ENCODE data around the gene EIF3CL.
"Not testable (repeated sequence)": the region's sequence is repeated elsewhere in the genome, so short reads cannot be mapped to it uniquely, and the experiment has no call there.

Gene EIF3CL

DNA sequence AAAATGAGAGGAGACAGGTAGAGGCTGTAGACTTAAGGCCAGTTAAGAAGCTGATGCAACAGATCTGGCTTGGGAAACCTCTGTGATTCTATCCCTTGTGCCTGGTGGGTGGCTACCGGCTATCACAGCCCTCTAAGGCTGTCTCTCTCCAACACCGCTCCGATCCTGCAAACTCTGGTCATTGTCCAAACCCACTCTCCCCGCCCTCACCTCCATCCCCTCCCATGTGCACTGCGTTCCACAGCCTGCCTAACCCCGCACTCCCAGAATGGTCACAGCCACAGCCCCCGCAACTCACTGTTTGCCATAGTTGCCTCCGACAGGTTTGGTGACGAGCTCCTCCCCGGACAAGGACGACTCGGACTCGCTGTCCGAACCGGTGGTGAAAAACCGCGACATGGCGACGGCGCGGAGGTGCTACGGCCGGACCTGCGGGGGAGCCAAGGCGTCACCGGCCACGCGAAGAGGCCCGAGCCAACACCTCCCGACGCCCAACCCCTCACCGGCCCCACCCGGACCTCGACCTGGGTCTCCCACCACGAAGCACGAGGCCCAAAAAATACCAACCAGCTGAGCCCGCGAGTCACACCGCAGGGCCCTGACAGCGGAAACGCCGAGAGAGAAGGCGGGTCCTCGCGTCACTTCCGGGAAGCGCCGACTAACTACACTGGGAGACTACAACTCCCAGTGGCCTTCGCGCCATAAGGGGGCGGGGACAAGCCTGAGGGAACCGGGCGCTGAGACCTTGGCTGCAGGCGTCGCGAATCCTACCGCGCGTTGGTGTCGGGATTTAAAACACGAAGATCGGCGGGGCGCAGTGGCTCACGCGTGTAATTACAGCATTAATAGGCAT, at the start of gene EIF3CL:
Gene EIF3CL, minus strand, starts transcription at position 622 of the 853 bp plus-strand sequence. Its CDS starts 223 bp downstream, at position 399.
- DNase-seq (ENCODE audit: low read depth in 2 of 2), result not testable (repeated sequence)

GRCh38 chr16:28447081-28447480, 43.4 kb upstream of the EIF3CL start:
- DNase-seq (ENCODE audit: low read depth in 2 of 2), result not testable (repeated sequence)

- DNase-seq (ENCODE audit: low read depth in 2 of 2), result not testable (repeated sequence)
These were observed 42.7 kb upstream of the EIF3CL start for GRCh38 chr16:28446388-28446787.

GRCh38 chr16:28443943-28444342, 40.3 kb upstream of the EIF3CL start:
- not testable (repeated sequence) for DNase-seq (ENCODE audit: low read depth in 2 of 2)

DNA sequence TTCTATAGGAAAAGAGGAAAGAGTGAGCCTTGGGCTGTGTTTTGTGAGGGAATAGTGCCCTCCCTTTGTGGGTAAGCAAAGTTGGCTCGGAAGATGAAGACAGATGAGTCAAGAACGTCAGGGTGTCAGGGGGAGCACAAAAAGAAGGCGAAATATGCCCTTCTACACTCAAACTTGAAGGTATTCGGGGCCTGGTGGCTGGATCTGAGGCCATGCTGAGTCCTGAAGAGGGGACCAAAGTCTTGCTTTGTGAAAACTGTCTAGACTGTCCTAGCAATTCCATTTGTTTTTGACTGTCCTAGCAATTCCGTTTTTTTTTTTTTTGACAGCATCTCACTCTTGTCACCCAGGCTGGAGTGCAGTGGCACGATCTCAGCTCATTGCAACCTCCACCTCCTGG, 35.3 kb upstream of the EIF3CL start:
- DNase-seq (ENCODE audit: low read depth in 2 of 2), result not testable (repeated sequence)

DNA sequence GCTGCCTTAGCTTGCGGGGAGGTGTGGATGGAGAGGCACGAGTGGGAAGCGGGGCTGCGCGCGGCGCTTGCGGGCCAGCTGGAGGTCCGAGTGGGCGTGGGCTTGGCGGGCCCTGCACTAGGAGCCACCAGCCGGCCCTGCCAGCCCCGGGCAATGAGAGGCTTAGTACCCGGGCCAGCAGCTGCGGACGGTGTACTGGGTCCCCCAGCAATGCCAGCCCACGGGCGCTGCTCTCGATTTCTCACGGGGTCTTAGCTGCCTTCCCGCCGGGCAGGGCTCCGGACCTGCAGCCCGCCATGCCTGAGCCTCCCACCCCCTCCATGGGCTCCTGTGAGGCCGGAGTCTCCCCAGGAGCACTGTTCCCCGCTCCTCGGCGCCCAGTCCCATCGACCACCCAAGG, 31.7 kb upstream of the EIF3CL start:
- not testable (repeated sequence) for DNase-seq (ENCODE audit: low read depth in 2 of 2)

DNA sequence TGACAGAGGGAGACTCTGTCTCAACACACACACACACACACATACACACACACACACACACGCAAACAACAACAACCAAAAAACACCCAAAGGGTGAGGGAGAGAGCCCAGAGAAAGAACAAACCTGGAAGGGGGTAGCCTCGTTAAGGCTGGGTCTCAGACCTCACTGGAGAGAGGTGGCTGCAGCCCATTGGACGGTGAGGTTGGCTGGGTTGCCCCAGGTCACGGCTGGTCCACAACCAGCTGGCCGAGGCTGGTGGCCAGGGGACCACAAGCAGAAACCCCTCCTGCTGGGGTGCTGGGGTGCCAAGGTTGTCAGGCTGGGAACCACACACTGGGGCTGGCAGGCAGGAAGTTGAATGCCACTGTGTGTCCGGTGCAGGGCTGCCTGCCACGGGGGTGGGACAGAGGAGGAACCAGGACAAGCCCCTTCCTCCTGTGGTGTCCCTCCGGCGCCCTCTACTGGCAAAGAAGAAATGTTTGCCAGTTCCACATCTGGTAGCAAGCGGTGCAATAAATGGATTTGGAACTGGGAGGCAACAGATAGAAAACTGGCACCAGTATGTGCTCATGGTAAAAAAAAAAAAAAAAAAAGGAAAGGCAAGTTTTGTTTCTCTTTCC, 22.5 kb upstream of the EIF3CL start:
- not testable (repeated sequence) for DNase-seq (ENCODE audit: low read depth in 2 of 2)

DNA sequence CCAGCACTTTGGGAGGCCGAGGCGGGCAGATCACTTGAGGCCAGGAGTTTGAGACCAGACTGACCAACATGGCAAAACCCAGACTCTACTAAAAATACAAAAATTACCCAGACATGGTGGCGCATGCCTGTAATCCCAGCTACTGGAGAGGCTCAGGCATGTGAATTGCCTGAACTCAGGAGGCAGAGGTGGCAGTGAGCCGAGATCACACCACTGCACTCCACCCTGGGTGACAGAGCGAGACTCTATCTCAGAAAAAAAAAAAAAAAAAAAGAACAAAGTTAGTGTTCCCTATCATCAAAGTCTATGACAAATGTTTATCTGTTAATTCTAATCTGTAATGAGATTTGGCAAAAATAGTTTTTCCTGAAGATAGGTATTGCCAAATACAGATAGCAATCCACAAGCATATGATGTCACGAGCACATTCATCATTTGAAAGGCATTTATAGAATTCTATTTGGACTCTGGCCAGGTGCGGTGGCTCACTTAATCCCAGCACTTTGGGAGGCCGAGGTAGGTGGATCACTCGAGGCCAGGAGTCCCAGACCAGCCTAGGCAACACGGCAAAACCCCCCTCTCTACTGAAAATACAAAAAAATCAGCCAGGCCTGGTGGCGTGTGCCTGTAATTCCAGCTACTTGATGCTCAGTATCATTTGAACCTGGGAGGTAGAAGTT, 17.6 kb upstream of the EIF3CL start:
- DNase-seq (ENCODE audit: low read depth in 2 of 2), result not testable (repeated sequence)

- DNase-seq (ENCODE audit: low read depth in 2 of 2), result not testable (repeated sequence)
These were observed 13.4 kb upstream of the EIF3CL start for GRCh38 chr16:28417033-28417432.

DNA sequence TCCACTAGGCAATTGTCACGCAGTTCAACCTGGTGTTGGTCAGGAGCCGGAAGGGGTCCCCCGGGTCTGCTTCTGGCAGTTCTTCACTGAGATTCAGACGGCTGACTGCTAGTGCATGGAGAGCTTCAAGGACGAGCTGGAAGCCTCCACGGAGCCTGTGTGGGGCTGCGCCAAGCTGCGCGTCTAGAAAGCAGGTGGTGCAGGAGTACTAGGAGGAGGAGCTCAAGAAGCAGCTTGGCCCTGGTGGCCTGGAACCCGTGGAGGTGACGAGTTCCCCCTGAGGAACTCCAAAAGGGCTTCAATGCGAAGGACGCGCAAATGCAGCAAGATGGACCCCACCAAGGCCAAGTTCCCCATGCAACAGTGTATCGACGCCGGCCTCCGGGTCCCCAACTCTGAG, 10.9 kb upstream of the EIF3CL start:
- DNase-seq (ENCODE audit: low read depth in 2 of 2), result not testable (repeated sequence)

DNA sequence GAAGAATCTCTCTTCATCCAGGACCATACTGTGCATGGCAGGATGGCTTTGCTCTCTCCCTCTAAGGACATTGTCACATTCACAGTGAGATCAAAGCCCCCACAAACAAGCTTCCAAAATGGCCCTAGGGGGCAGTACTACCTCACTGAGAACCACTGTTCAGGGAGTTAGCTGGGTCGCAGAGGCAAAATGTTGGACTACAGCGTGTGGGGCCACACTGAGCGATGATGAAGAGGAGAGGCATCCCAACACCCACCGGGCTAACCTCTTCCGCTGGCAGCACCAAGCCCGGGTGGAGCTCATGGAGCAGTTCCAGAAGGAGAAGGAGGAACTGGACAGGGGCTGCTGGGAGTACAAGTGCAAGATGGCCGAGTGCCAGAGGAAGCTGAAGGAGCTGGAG, 9.9 kb upstream of the EIF3CL start:
- DNase-seq (ENCODE audit: low read depth in 2 of 2), result not testable (repeated sequence)

DNA sequence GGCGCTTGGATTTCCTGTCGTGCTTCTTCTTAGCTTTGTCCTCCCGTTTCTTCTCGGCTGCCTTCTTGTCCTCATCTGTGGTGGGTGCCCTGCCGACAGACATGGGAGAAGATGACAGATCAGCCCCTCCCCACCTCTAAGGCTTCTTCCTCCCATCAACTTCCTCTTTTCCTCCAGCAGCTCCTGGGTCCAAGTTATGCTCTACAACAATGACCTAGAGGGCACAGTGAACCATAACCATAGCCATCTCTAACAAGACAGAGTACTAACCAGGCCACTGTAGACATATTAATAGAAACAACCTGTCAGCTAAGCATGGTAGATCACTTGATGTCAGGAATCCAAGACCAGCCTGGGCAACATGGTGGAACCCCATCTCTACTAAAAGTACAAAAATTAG, 11.6 kb downstream of the EIF3CL start:
- not testable (repeated sequence) for DNase-seq (ENCODE audit: low read depth in 2 of 2)

DNA sequence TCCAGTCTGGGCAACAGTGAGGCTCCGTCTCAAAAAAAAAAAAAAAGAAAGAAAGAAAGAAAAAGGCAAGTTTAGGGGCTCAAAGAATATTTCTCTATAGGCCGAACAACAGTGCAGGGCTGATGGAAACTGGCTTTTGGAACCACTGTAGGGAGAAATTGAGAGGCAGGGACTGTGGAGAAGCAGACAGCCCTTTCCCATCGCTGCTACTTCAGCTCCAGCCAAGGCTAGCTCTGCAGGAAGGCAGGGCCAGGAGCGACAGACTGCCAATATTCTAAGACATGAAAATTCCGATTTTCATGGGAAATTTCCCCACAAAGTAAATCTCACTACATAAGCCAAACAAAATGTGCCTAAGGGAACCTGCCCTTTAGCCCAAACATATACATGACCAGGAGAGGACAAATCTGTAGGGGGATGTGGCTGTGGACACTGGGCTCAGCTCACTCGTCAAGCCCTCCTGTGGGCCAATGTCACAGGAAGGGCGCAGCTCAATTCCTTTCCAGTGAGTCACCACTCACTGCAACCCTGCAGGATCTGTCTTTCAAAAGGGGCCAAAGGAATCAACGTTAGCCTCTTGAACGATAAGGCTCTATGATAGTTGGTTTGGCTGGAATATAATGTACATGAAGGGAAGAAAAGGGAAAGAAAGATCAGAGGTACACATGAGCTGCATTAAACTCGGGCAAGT, 21.3 kb downstream of the EIF3CL start:
- not testable (repeated sequence) for DNase-seq (ENCODE audit: low read depth in 2 of 2)

DNA sequence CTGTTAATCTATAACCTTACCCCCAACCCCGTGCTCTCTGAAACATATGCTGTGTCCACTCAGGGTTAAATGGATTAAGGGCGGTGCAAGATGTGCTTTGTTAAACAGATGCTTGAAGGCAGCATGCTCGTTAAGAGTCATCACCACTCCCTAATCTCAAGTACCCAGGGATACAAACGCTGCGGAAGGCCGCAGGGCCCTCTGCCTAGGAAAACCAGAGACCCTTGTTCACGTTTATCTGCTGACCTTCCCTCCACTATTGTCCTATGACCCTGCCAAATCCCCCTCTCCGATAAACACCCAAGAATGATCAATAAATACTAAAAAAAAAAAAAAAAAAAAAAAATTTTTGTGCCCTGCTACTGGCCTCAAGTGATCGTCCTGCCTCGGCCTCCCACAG, 25.8 kb downstream of the EIF3CL start:
- DNase-seq (ENCODE audit: low read depth in 2 of 2), result not testable (repeated sequence)

DNA sequence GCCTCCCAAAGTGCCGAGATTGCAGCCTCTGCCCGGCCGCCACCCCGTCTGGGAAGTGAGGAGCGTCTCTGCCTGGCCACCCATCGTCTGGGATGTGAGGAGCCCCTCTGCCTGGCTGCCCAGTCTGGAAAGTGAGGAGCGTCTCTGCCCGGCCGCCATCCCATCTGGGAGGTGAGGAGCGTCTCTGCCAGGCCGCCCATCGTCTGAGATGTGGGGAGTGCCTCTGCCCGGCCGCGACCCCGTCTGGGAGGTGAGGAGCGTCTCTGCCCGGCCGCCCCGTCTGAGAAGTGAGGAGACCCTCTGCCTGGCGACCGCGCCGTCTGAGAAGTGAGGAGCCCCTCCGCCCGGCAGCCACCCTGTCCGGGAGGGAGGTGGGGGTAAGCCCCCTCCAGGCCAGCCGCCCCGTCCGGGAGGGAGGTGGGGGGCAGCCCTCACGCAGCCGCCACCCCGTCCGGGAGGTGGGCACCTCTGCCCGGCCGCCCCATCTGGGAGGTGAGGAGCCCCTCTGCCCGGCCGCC, 26.5 kb downstream of the EIF3CL start:
- not testable (repeated sequence) for DNase-seq (ENCODE audit: low read depth in 2 of 2)

- not testable (repeated sequence) for DNase-seq (ENCODE audit: low read depth in 2 of 2)
These were observed 28.5 kb downstream of the EIF3CL start for GRCh38 chr16:28375115-28375514.

DNA sequence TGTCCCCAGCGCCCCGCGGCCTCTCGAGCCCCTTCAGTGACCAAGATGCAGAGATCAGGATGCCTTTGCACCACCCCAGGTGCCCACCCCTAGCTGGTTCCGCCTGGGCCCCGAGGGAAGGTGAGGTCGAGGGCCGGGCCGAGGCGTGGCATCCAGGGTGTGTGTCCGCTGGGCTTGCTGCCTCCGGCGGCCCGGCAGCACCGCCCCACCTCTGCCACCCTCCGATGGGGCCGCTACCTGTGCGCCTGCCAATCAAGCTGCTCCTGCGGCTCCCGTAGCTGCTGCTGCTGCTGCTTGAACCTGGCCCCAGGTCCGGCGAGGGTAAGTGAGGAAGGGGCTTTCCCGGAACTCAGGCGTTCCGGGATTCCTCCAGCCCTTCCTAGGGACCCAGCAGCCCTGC, 29.4 kb downstream of the EIF3CL start:
- not testable (repeated sequence) for DNase-seq (ENCODE audit: low read depth in 2 of 2)

GRCh38 chr16:28367926-28368325, 35.7 kb downstream of the EIF3CL start:
- DNase-seq (ENCODE audit: low read depth in 2 of 2), result not testable (repeated sequence)

DNA sequence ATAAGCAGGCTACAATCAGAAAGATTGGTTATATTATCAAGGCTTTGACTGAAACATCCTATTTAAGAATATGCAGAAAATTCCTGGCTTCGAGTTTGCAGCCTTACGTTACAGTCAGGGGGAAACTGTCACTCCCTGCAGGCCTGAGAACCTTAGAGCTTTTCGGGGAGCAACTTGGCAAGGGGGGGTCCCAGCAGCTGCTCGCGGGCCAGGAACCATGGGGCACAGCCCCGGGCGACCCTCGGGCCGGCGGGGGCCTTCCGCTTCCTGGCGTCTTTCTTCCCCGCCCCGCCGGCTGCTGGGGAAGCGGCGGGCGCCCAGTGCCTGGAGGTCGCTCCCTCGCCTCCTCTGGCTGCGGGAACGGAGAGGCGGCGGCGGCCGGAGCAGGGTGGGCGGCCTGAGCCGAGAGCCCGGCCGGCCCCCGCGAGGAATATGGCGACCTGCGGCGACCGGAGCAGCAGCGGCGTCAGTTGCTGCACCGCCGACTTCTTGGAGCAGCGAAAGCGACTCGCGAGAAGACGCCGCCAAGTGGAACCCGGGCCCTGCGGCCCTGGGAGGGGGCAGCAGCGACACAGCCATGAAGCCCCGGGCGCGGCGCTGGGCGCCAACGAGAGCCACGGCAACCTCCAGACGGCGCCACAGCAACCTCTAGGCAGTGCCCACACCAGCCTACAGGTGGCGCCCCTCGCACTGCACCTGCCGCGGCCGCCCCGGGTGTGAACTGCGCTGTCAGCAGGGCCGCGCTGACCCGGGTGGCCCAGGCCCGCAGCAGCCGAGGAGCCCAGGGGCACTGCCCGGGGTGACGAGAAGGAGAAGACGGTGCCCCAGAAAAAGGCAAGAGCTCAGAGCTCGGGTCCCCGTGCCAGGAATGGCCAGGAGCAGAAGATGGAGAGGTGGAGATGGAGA, 39.1 kb downstream of the EIF3CL start:
- not testable (repeated sequence) for DNase-seq (ENCODE audit: low read depth in 2 of 2)

DNA sequence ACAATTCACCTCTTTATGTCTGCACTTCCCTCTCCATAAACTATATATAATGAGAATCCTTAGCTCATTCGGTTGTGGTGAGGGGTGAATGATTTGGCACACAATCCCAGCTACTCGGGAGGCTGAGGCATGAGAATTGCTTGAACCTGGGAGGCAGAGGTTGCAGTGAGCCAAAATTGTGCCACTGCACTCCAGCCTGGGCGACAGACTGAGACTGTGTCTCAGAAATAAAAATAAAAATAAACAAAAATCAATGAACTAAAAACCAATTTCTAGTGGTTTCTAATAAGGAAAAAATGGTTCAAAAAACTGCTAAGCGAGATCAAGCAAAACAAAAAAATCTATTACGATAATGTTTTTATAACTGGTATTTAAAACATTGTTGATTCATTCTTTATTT, 40.2 kb downstream of the EIF3CL start, which contains the start of gene NPIPB6:
Gene NPIPB6, minus strand, starts transcription at position 101 of the 400 bp plus-strand sequence. CDS start 686 bp downstream, outside the sequence.
- DNase-seq (ENCODE audit: low read depth in 2 of 2), result not testable (repeated sequence)
